Measurements from ENCODE around the gene UBL7.

DNA sequence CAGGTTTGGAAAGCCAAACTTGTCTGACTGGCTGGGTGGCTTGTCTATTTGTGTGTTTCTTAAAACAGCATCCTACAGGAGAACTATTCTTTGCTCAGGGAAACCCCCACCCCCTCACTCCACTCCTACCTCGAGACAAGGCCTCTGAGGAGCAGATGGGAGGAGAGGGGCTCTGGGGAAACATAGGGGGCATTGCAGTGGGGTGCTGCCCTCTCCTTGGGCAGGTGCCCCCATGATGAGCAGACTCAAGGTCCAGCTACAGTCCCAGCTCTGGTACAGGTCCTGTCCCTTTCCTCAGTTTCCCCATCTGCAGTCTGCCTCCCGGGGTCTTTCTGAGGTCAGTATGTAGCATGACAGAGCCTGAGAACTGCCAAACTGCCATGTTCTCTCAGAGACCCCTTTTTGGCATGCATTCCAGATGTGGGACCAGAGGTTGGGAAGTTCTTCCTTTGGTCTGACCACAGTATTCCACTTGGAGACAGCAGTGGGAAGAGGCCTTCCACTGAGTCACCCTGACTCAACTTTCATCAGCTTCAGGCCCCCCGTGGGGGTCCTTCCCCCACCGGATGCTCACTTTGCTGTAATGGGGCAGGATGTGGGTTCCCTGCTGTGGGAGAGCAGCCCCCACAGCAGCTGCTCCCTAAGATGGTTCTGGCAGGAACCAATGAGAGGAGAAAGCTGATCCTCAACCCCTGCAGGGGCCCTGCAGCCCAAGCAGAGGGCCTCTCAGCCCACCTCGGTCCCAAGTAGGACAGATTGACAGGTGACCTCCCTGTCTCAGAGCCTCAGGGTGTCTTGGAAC, 61.2 kb downstream of the UBL7 start:
- TF ChIP-seq, protein P1, sequence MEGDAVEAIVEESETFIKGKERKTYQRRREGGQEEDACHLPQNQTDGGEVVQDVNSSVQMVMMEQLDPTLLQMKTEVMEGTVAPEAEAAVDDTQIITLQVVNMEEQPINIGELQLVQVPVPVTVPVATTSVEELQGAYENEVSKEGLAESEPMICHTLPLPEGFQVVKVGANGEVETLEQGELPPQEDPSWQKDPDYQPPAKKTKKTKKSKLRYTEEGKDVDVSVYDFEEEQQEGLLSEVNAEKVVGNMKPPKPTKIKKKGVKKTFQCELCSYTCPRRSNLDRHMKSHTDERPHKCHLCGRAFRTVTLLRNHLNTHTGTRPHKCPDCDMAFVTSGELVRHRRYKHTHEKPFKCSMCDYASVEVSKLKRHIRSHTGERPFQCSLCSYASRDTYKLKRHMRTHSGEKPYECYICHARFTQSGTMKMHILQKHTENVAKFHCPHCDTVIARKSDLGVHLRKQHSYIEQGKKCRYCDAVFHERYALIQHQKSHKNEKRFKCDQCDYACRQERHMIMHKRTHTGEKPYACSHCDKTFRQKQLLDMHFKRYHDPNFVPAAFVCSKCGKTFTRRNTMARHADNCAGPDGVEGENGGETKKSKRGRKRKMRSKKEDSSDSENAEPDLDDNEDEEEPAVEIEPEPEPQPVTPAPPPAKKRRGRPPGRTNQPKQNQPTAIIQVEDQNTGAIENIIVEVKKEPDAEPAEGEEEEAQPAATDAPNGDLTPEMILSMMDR (IDR thresholded peaks at IDR 0.05), result no peak
- TF ChIP-seq EP300 (IDR thresholded peaks at IDR 0.05), result no peak
- TF ChIP-seq POLR2A (IDR thresholded peaks at IDR 0.05), result no peak
- TF ChIP-seq POLR2AphosphoS5 (IDR thresholded peaks at IDR 0.05), result no peak
